ENCODE measurements around the gene LRMDA. TPM values are rescaled to one million over a fixed set of nuclear protein-coding genes. Genes with fewer than 3 reads are reported as not detected.
A peak's percentile ranks its signal among the peaks of the same experiment; 100 is the strongest.

The LRMDA gene
- total RNA-seq, 6 donors from 2014 or later: 12.8 to 185 (median 18.1) TPM

- Histone ChIP-seq H3K27ac (no peak overlapping the region), H3K27me3 (no peaks in the 10 kb centered on the region), H3K9me3 (no peaks in the 10 kb centered on the region), H3K4me1 (peaks cover 13 to 31% (median 19%) of the 10 kb centered on the region in 4 donors), H3K4me3 (no peak overlapping the region), H3K36me3 (no peaks in the 10 kb centered on the region)
- TF ChIP-seq CTCF (IDR thresholded peaks at IDR 0.05): no peak
- TF ChIP-seq POLR2A (IDR thresholded peaks at IDR 0.05): no peak
- TF ChIP-seq POLR2AphosphoS5 (IDR thresholded peaks at IDR 0.05): no peak
- no peak for TF ChIP-seq EP300 (IDR thresholded peaks at IDR 0.05)
- DNase-seq (no peak), ATAC-seq (ENCODE audit: low FRiP score in 2 of 2) (peak in 1 of 2 donors; percentile 9)
- 65 to 76% methylated on average over 3 of the region's 3 CpGs for WGBS, 2 donors
Observed at GRCh38 chr10:76298329-76298728, 866.9 kb downstream of the LRMDA start.

- ATAC-seq (ENCODE audit: low FRiP score in 2 of 2) (no peak), DNase-seq (no peak)
- 84 to 91% methylated on average over 4 of the region's 4 CpGs for WGBS, 2 donors
- H3K9me3 ChIP-seq: no peaks in the 10 kb centered on the region
- TF ChIP-seq POLR2A (IDR thresholded peaks at IDR 0.05) (no peak), POLR2AphosphoS5 (IDR thresholded peaks at IDR 0.05) (no peak), CTCF (IDR thresholded peaks at IDR 0.05) (no peak), EP300 (IDR thresholded peaks at IDR 0.05) (no peak)
- H3K4me1 ChIP-seq: peaks cover 19 to 34% (median 25%) of the 10 kb centered on the region in 4 donors
- H3K27me3 ChIP-seq: no peaks in the 10 kb centered on the region
- H3K4me3 ChIP-seq: no peak overlapping the region
- H3K36me3 ChIP-seq: no peaks in the 10 kb centered on the region
- H3K27ac ChIP-seq: no peak overlapping the region
Observed at GRCh38 chr10:76299501-76299900, 868.1 kb downstream of the LRMDA start.

- TF ChIP-seq POLR2AphosphoS5 (IDR thresholded peaks at IDR 0.05) (no peak), CTCF (IDR thresholded peaks at IDR 0.05) (no peak), POLR2A (IDR thresholded peaks at IDR 0.05) (no peak), EP300 (IDR thresholded peaks at IDR 0.05) (no peak)
- H3K27me3 ChIP-seq: no peaks in the 10 kb centered on the region
- H3K4me1 ChIP-seq: peaks cover 19 to 34% (median 25%) of the 10 kb centered on the region in 4 donors
- H3K27ac ChIP-seq: no peak overlapping the region
- H3K4me3 ChIP-seq: no peak overlapping the region
- DNase-seq (no peak), ATAC-seq (ENCODE audit: low FRiP score in 2 of 2) (no peak)
- H3K36me3 ChIP-seq: no peaks in the 10 kb centered on the region
- no peaks in the 10 kb centered on the region for H3K9me3 ChIP-seq
- WGBS, 2 donors: 78 to 82% methylated on average over 4 of the region's 4 CpGs
Observed at GRCh38 chr10:76301211-76301610, 869.8 kb downstream of the LRMDA start.

- Histone ChIP-seq H3K27ac (no peak overlapping the region), H3K36me3 (no peaks in the 10 kb centered on the region), H3K4me3 (no peak overlapping the region), H3K9me3 (no peaks in the 10 kb centered on the region), H3K4me1 (peaks cover 19 to 34% (median 25%) of the 10 kb centered on the region in 4 donors), H3K27me3 (no peaks in the 10 kb centered on the region)
- TF ChIP-seq POLR2A (IDR thresholded peaks at IDR 0.05) (no peak), EP300 (IDR thresholded peaks at IDR 0.05) (no peak), POLR2AphosphoS5 (IDR thresholded peaks at IDR 0.05) (no peak), CTCF (IDR thresholded peaks at IDR 0.05) (no peak)
- 36 to 57% methylated on average over 3 of the region's 3 CpGs for WGBS, 2 donors
- no peak for ATAC-seq (ENCODE audit: low FRiP score in 2 of 2)
- no peak for DNase-seq
Observed at GRCh38 chr10:76301950-76302349, 870.5 kb downstream of the LRMDA start.

- Histone ChIP-seq H3K36me3 (no peaks in the 10 kb centered on the region), H3K27ac (no peak overlapping the region), H3K4me1 (peaks cover 19 to 34% (median 25%) of the 10 kb centered on the region in 4 donors), H3K9me3 (no peaks in the 10 kb centered on the region), H3K4me3 (no peak overlapping the region), H3K27me3 (no peaks in the 10 kb centered on the region)
- 83 to 84% methylated on average over 1 of the region's 1 CpG for WGBS, 2 donors
- DNase-seq (no peak), ATAC-seq (ENCODE audit: low FRiP score in 2 of 2) (no peak)
- TF ChIP-seq EP300 (IDR thresholded peaks at IDR 0.05) (no peak), POLR2A (IDR thresholded peaks at IDR 0.05) (no peak), POLR2AphosphoS5 (IDR thresholded peaks at IDR 0.05) (no peak), CTCF (IDR thresholded peaks at IDR 0.05) (no peak)
Observed at GRCh38 chr10:76302481-76302880, 871.1 kb downstream of the LRMDA start.
